ENCODE results near the gene IRF4.

IRF4 gene

DNA sequence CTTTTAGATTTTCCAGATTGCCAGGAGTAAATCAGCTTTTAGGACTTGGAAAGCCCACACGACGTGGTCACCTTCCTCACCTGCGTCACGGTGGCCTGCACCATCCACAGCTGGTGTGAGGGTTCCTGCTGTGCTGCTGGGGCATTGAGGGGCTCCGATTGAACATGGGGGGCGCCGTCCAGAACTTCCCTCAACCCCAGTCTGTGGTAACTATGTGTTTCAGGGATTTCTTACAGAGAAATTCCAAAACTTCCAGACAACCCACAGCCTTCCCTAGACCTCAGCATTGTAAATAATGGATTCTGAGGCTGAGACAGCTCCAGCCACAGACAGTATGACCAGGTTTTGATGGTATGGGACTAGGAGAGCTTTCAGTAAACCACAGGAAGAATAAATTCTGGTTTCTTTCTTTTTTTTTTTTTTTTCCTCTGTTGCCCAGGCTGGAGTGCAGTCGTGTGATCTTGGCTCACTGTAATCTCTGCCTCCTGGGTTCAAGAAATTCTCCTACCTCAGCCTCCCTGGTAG lies 46.7 kb upstream of the IRF4 start:
- in situ Hi-C loops (cut with MboI; ENCODE audit: low sequenced_read_pairs, unreplicated experiment), result no loop called here
- DNase-seq (ENCODE audit: low spot score), result no peak
- TF ChIP-seq, protein P1, sequence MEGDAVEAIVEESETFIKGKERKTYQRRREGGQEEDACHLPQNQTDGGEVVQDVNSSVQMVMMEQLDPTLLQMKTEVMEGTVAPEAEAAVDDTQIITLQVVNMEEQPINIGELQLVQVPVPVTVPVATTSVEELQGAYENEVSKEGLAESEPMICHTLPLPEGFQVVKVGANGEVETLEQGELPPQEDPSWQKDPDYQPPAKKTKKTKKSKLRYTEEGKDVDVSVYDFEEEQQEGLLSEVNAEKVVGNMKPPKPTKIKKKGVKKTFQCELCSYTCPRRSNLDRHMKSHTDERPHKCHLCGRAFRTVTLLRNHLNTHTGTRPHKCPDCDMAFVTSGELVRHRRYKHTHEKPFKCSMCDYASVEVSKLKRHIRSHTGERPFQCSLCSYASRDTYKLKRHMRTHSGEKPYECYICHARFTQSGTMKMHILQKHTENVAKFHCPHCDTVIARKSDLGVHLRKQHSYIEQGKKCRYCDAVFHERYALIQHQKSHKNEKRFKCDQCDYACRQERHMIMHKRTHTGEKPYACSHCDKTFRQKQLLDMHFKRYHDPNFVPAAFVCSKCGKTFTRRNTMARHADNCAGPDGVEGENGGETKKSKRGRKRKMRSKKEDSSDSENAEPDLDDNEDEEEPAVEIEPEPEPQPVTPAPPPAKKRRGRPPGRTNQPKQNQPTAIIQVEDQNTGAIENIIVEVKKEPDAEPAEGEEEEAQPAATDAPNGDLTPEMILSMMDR (IDR thresholded peaks at IDR 0.05; ENCODE audit: borderline replicate concordance, control extremely low read depth, extremely low read depth, insufficient read depth, missing control alignments), result no peak

DNA sequence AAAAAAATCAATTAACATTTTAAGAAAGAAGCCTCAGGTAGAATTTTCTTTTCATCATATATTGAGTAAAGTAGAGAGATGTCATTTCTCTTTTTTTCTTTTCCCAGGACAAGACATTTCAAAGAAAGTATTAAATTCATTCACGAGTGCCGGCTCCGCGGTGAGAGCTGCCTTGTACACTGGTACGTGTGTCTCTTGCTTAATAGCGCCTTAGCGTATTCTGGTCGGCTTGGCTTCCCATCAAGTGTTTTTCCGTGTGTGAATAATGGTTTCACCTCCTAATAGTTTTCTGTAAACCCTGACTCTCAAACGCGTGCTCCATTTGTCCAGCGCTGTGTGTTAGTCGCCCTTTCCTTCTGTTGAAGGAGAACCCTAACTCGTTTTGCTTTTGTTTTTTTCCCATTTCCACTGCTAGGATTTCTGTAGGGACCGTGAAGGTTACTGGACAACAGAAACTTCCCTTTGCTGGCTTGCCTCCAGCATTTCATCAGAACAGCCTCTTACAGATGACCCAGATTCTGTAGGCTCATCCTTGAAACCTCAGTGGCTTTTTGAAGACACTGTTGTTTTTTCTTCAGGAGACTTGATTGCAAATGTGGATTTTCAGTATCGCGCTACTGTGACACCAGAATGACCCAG lies 45.7 kb upstream of the IRF4 start:
- TF ChIP-seq, protein P1 (IDR thresholded peaks at IDR 0.05; ENCODE audit: borderline replicate concordance, control extremely low read depth, extremely low read depth, insufficient read depth, missing control alignments), result no peak
- in situ Hi-C loops (cut with MboI; ENCODE audit: low sequenced_read_pairs, unreplicated experiment), result no loop called here
- DNase-seq (ENCODE audit: low spot score), result no peak

DNA sequence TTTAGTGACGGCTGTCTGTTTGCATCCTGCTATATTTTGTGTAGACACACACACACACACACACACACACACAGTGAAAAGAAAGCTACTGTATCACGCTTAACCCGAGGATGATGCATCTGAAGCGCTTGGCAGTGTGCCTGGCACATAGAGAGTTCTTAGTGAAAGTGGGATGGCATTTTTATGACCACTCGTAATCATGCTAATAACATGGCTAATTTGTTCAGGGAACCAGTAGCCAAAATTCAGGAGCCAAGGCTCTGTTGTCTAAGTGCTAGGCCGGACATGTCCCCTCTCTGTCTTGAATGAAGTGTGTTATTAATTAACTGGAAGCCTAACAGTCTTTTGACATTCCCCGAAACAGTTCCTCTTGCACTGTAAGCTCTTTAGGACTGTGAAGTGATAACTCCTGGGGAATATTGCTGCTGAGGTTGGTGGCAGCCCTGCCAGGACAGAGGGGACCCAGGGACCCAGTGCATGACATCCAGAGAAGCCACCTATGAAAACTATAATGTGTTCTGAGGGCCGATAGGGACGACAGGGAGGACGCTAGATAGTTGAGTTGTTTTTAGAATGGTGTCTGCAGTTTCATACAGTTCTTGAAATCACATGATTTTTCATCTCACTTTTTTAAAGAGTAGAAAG lies 45.0 kb upstream of the IRF4 start:
- no peak for DNase-seq (ENCODE audit: low spot score)
- TF ChIP-seq, protein P1 (IDR thresholded peaks at IDR 0.05; ENCODE audit: borderline replicate concordance, control extremely low read depth, extremely low read depth, insufficient read depth, missing control alignments), result no peak
- in situ Hi-C loops (cut with MboI; ENCODE audit: low sequenced_read_pairs, unreplicated experiment), result no loop called here

DNA sequence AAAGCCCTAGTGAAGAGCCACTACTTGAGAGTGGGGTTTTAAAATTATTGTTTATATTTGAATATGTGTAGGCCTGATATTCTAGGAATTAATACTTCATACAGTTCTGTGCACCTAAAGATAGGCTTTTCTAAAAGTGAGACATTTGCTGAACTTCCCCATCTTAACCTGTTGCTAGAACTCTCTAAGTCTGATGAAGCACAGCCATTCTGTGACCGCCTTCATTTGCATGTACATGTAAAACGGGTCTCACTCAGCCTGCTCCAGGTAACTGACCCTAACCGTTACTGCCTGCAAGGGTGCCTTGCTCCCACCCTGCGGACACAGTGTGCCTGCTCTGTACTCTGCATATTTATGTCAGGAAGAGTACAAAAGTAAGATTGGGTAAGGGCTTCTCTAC lies 44.3 kb upstream of the IRF4 start:
- in situ Hi-C loops (cut with MboI; ENCODE audit: low sequenced_read_pairs, unreplicated experiment), result no loop called here

DNA sequence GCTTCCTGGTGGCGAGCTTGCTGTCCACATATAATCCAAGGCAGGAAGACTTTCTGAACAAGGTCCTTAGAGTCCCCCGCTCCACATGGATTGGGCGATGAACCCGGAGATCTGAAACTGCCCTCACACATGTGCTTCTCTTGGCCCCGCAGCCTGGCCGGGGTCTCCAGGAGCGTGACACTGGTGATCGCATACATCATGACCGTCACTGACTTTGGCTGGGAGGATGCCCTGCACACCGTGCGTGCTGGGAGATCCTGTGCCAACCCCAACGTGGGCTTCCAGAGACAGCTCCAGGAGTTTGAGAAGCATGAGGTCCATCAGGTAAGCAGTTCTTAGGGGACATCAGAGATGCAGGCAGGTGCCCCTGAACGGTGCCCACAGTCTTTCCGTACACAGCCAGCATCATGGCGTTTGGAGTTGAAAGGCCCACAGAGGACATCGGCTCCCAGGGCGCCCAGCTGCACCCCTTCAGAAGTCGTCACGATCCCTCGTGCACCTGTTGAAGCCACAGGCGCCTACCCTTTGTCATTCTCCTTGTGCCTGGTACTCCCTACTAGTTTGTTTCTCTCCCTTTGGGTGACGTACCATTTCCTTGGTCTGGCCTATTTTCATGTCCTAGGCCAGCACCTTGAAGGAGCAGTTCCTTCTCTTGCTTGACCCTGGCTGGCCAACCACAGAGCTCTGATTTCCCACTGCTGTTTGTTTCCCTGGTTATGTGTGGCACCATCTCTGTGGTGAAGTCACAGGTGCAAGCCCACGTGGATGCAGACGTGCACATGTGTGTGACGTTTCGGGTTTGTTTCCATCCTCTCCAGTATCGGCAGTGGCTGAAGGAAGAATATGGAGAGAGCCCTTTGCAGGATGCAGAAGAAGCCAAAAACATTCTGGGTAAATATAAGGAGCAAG lies 43.3 kb upstream of the IRF4 start:
- TF ChIP-seq, protein P1 (IDR thresholded peaks at IDR 0.05; ENCODE audit: borderline replicate concordance, control extremely low read depth, extremely low read depth, insufficient read depth, missing control alignments), result no peak
- in situ Hi-C loops (cut with MboI; ENCODE audit: low sequenced_read_pairs, unreplicated experiment), result no loop called here
- no peak for DNase-seq (ENCODE audit: low spot score)

More for the DNA sequence above, 44.3 kb upstream of the IRF4 start:
- DNase-seq (ENCODE audit: low spot score), result peak; percentile 79
- TF ChIP-seq, protein P1 (IDR thresholded peaks at IDR 0.05; ENCODE audit: borderline replicate concordance, control extremely low read depth, extremely low read depth, insufficient read depth, missing control alignments), result no peak

DNA sequence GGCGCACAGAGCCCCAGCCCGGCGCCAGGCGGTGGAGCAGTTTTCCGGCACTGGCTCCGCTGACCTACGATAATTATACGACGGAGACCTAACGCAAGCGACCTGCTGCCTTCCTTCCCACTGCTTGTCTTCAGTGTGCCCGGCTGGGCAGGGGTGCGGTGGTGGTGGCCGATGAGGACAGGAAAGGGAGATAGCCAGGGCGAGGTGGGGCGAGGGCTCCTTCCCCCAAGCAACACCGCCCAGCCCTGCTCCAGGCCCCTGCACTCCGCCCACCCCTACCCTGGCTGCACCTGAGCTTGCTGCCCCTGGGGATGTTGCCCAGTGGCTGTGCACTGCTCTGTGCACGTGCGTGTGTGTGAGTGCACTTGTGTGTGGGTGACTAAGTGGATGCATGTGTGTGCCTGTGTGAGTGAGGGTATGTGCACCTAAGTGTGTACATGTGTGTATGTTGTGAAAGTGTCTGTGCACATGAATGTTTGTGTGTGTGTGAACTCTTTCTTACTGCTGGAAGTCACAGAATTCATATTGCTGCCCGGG lies 42.6 kb upstream of the IRF4 start:
- TF ChIP-seq, protein P1 (IDR thresholded peaks at IDR 0.05; ENCODE audit: borderline replicate concordance, control extremely low read depth, extremely low read depth, insufficient read depth, missing control alignments), result no peak
- no peak for DNase-seq (ENCODE audit: low spot score)
- in situ Hi-C loops (cut with MboI; ENCODE audit: low sequenced_read_pairs, unreplicated experiment), result no loop called here

All from GM13976 (cell line).